K562 (cell line): ENCODE data around the gene FBP1. TPM values are rescaled to one million over a fixed set of nuclear protein-coding genes. Genes with fewer than 3 reads are reported as not detected.

ENCODE experiments used
- CBX8 ChIP-seq: fragments of 200-600 bp; sonication (generic); IDR thresholded peaks from 2 replicates; pipeline ENCODE4 v1.6.1; 2012; ENCODE audit warnings: borderline replicate concordance, mixed run types, low read depth, mild to moderate bottlenecking, moderate library complexity, mixed read lengths, low read length, control low read depth, inconsistent platforms; ENCODE audit not compliant: poor library complexity, severe bottlenecking; ENCODE audit errors: extremely low read depth
- CEBPB ChIP-seq: fragments of 450-650 bp; IDR thresholded peaks from 2 replicates; pipeline ENCODE4 v1.6.1; 2016; ENCODE audit warnings: missing genetic modification characterization, missing compliant biosample characterization
- ETV1 ChIP-seq: fragments of 450-650 bp; conservative IDR thresholded peaks from 2 replicates; pipeline ENCODE4 v1.6.1; 2016; ENCODE audit warnings: missing genetic modification characterization, control low read depth, low read depth, missing compliant biosample characterization
- GATAD2A ChIP-seq: fragments of 450-650 bp; IDR thresholded peaks from 2 replicates; pipeline ENCODE4 v1.6.1; 2017
- KDM1A ChIP-seq, 2 experiments: fragments of 450-650 bp; IDR thresholded peaks; 2 replicates each; pipeline ENCODE4 v1.6.1; 2016; ENCODE audit warnings: mild to moderate bottlenecking in 2 of 2
- POLR2AphosphoS5 ChIP-seq: IDR thresholded peaks from 2 replicates; pipeline ENCODE4 v1.6.1; 2011; ENCODE audit warnings: mild to moderate bottlenecking, low read depth, low read length, moderate library complexity; ENCODE audit not compliant: control insufficient read depth, insufficient read depth
- RBM14 ChIP-seq: fragments of 200-400 bp; formaldehyde crosslinking; IDR thresholded peaks from 2 replicates; pipeline ENCODE4 v1.6.1; 2018; ENCODE audit warnings: low read depth, mild to moderate bottlenecking, low read length, moderate library complexity, borderline replicate concordance; ENCODE audit not compliant: insufficient read depth
- SIN3B ChIP-seq: fragments of 450-650 bp; IDR thresholded peaks from 2 replicates; pipeline ENCODE4 v1.6.1; 2017; ENCODE audit warnings: low read depth, mild to moderate bottlenecking, moderate library complexity
- SNAPC5 ChIP-seq: fragments of 250-450 bp; sonication (Bioruptor Pico); IDR thresholded peaks from 2 replicates; pipeline ENCODE4 v1.8.0; 2021; ENCODE audit warnings: moderate library complexity, mild to moderate bottlenecking, inconsistent platforms
- STAG1 ChIP-seq: sonication (generic); formaldehyde crosslinking; IDR thresholded peaks from 2 replicates; pipeline ENCODE4 v1.5.0; 2020; ENCODE audit warnings: missing genetic modification reagents, borderline replicate concordance
- TRIM24 ChIP-seq, 2 experiments: fragments of 450-650 bp; IDR thresholded peaks; 2 replicates each; pipeline ENCODE4 v1.6.1; 2016
- XRCC3 ChIP-seq: fragments of 450-650 bp; IDR thresholded peaks from 2 replicates; pipeline ENCODE4 v1.6.1; 2017; ENCODE audit warnings: mild to moderate bottlenecking, moderate library complexity
- ZBTB40 ChIP-seq, 2 experiments: fragments of 450-650 bp in 1 of 2; sonication (generic) in 1 of 2; formaldehyde crosslinking in 1 of 2; IDR thresholded peaks; 2 replicates each; pipeline versions ENCODE4 v1.7.1 to v1.9.0; 2016 to 2022; ENCODE audit warnings: inconsistent platforms in 1 of 2, mild to moderate bottlenecking in 1 of 2, missing genetic modification reagents in 1 of 2
- ZKSCAN1 ChIP-seq: fragments of 150-350 bp; IDR thresholded peaks from 2 replicates; pipeline ENCODE4 v1.6.1; 2016; ENCODE audit warnings: low read depth, low read length
- ZNF239 ChIP-seq: fragments of 250-450 bp; sonication (Bioruptor Pico); IDR thresholded peaks from 2 replicates; pipeline ENCODE4 v1.4.0; 2020; ENCODE audit warnings: mild to moderate bottlenecking
- ZNF507 ChIP-seq: conservative IDR thresholded peaks from 2 replicates; pipeline ENCODE4 v1.6.1; 2017; ENCODE audit warnings: missing genetic modification characterization, missing compliant biosample characterization
- ZNF551 ChIP-seq: fragments of 250-450 bp; sonication (Bioruptor Pico); IDR thresholded peaks from 2 replicates; pipeline ENCODE4 v1.5.0; 2021; ENCODE audit warnings: mild to moderate bottlenecking, moderate library complexity
- ZNF586 ChIP-seq: fragments of 450-650 bp; formaldehyde crosslinking; conservative IDR thresholded peaks from 2 replicates; pipeline ENCODE4 v1.4.0; 2020; ENCODE audit warnings: mild to moderate bottlenecking, moderate library complexity
- ZNF668 ChIP-seq: fragments of 250-450 bp; sonication (Bioruptor Pico); IDR thresholded peaks from 2 replicates; pipeline ENCODE4 v1.8.0; 2022; ENCODE audit warnings: mild to moderate bottlenecking, inconsistent platforms
- ZNF707 ChIP-seq: fragments of 250-450 bp; sonication (Bioruptor Pico); conservative IDR thresholded peaks from 2 replicates; pipeline ENCODE4 v1.8.0; 2022; ENCODE audit warnings: inconsistent platforms, mild to moderate bottlenecking, moderate library complexity
- ZNF77 ChIP-seq: fragments of 250-450 bp; sonication (Bioruptor Pico); IDR thresholded peaks from 2 replicates; pipeline ENCODE4 v1.5.0; 2020
- polyA plus RNA-seq, 8 experiments: library from polyadenylated mRNA; depleted of rRNA in 4 of 8; stranded (reverse) in 5 of 8; unstranded in 3 of 8; fragments of >200 nt; fragmentation: Nextera tagmentation in 2 of 8; fragmentation: Illumina TruSeq in 1 of 8; extraction: Ambion mirVana in 2 of 8; extraction: Trizol in 1 of 8; gene quantifications; 2 replicates each; pipeline versions ENCODE4 v1.2.1 to v1.2.3, GENCODE V29; 2011 to 2014; ENCODE audit warnings: inconsistent platforms in 1 of 8, missing spikeins in 1 of 8
- total RNA-seq, 7 experiments: library from RNA; depleted of rRNA in 6 of 7; stranded (reverse); fragments of >200 nt in 6 of 7; fragmentation: Illumina TruSeq in 2 of 7; extraction: Trizol in 2 of 7; gene quantifications; 2 replicates each; pipeline versions ENCODE4 v1.2.1 to v1.2.3, GENCODE V29; 2011 to 2021; ENCODE audit warnings: low replicate concordance in 1 of 7

FBP1 gene
- total and polyA plus RNA-seq, 9 of the 15 experiments (the other 6 are each of a cell fraction or from before 2014, with no cell fraction given), result 0.24 TPM; not detected in 8

- no peak for TF ChIP-seq ZNF586 (CRISPR knock-in tag)
- TF ChIP-seq POLR2AphosphoS5, result no peak
- TF ChIP-seq ZNF707 (CRISPR knock-in tag), result no peak
- no peak for TF ChIP-seq ZNF507 (tag)
- no peak for TF ChIP-seq KDM1A (IDR thresholded peaks at IDR 0.05)
- TF ChIP-seq XRCC3, result no peak
- TF ChIP-seq ZNF551 (CRISPR knock-in tag), result no peak
- TF ChIP-seq CEBPB (tag), result peak; percentile 83
- TF ChIP-seq ZNF77 (CRISPR knock-in tag), result no peak
- TF ChIP-seq SIN3B, result no peak
- no peak for TF ChIP-seq SNAPC5
- TF ChIP-seq ETV1, result no peak
- TF ChIP-seq RBM14, result no peak
- TF ChIP-seq TRIM24 (IDR thresholded peaks at IDR 0.05), result peak; percentile 19 to 65; a peak in 2 of 4 replicates
- no peak for TF ChIP-seq STAG1 (CRISPR knock-in tag)
- no peak for TF ChIP-seq ZNF239 (CRISPR knock-in tag)
- no peak for TF ChIP-seq GATAD2A
- no peak for TF ChIP-seq CBX8
- no peak for TF ChIP-seq ZNF668
- no peak for TF ChIP-seq ZKSCAN1
- TF ChIP-seq ZBTB40 (IDR thresholded peaks at IDR 0.05), result no peak
- TF ChIP-seq ZBTB40 (CRISPR knock-in tag; IDR thresholded peaks at IDR 0.05), result no peak
These were observed 29.8 kb upstream of the FBP1 start (continued) for GRCh38 chr9:94668928-94669729.
